H1 (cell line): ENCODE measurements around the gene CUTC. TPM values are rescaled to one million over a fixed set of nuclear protein-coding genes. Genes with fewer than 3 reads are reported as not detected.

Experiments used
- ATF2 ChIP-seq: IDR thresholded peaks from 2 replicates; pipeline ENCODE4 v1.6.1; 2012; ENCODE audit warnings: low read length, inconsistent platforms
- BCL11A ChIP-seq, 2 experiments: IDR thresholded peaks; one replicate each; pipeline ENCODE4 v1.6.1; 2011; ENCODE audit warnings: low read depth in 2 of 2, low read length in 2 of 2, mild to moderate bottlenecking in 2 of 2
- HDAC2 ChIP-seq, 2 experiments: fragments of 300-600 bp in 1 of 2; sonication (generic) in 1 of 2; IDR thresholded peaks; 2 replicates each; pipeline ENCODE4 v1.6.1; 2011 to 2012; ENCODE audit warnings: low read depth in 2 of 2, low read length in 2 of 2, mild to moderate bottlenecking in 2 of 2, moderate library complexity in 2 of 2, borderline replicate concordance in 1 of 2, inconsistent platforms in 1 of 2
- MAX ChIP-seq: IDR thresholded peaks from 2 replicates; pipeline ENCODE4 v1.6.1; 2012; ENCODE audit warnings: inconsistent platforms
- polyA plus RNA-seq, 7 experiments: library from polyadenylated mRNA; depleted of rRNA in 3 of 7; stranded (reverse) in 5 of 7; unstranded in 2 of 7; fragments of >200 nt in 5 of 7; fragments of 200-250 nt in 2 of 7; gene quantifications; 1 replicate in 5 of 7; 2 replicates in 1 of 7; 4 replicates in 1 of 7; pipeline versions ENCODE4 v1.2.1 to v1.2.3, GENCODE V29; 2011 to 2013; ENCODE audit warnings: missing spikeins in 2 of 7, mixed read lengths in 2 of 7
- total RNA-seq: library from RNA; stranded (reverse); fragmentation: NEBNext Ultra II Directional; extraction: Animal tissue kit (Norgen Biotek cat#: 25700); gene quantifications from 2 replicates; pipeline ENCODE4 v1.2.1, GENCODE V29; 2021

The CUTC gene
- total and polyA plus RNA-seq, 2 of the 8 experiments (the other 6 are each of a cell fraction or from before 2014, with no cell fraction given): 25.3 to 25.6 TPM

GRCh38 chr10:99709480-99710229, 22.4 kb upstream of the CUTC start (continued):
- TF ChIP-seq MAX (no peak), ATF2 (no peak), HDAC2 (IDR thresholded peaks at IDR 0.05; ENCODE audit: borderline replicate concordance in 1 of 2, low read depth in 2 of 2, low read length in 2 of 2) (no peak), BCL11A (IDR thresholded peaks at IDR 0.05; ENCODE audit: low read depth in 2 of 2, low read length in 2 of 2) (no peak)
